GM03348 (cell line): Measurements from ENCODE around the gene FOXJ2.
A peak's percentile ranks its signal among the peaks of the same experiment; 100 is the strongest.
"Not testable (repeated sequence)": the region's sequence is repeated elsewhere in the genome, so short reads cannot be mapped to it uniquely, and the experiment has no call there.

Source experiments
- DNase-seq: peaks from one replicate; pipeline ENCODE4 v3.0.0; 2012; ENCODE audit warnings: low spot score

The FOXJ2 gene

GRCh38 chr12:8065991-8066594 lies 33.6 kb downstream of the FOXJ2 start, which contains the start of gene C3AR1:
TSS of gene C3AR1 (minus strand) at chr12:8066359. CDS start at chr12:8060185, 6,174 bp downstream.
- peak; percentile 58 for DNase-seq

GRCh38 chr12:8069582-8069981 lies 37.1 kb downstream of the FOXJ2 start:
- DNase-seq, result no peak

- not testable (repeated sequence) for DNase-seq
Observed at GRCh38 chr12:8071820-8072219, 39.3 kb downstream of the FOXJ2 start.

DNA sequence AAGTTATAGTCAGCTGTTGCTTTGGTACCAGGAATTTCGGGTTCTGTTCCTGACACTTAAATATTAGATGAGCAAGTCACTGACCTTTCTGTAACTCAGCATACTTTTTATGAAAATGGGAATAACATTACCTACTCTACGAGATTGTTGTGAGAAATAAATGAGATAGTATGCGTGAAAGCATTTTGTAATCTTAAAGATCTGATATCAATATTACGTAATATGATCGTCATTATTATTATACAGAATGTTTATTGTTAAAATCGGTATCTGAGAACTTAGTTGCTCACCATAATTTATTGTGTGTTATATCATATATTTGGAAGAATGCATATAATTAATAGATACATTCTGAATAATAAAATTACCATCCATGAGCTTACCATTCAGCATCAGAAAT lies 43.4 kb downstream of the FOXJ2 start:
- no peak for DNase-seq

DNA sequence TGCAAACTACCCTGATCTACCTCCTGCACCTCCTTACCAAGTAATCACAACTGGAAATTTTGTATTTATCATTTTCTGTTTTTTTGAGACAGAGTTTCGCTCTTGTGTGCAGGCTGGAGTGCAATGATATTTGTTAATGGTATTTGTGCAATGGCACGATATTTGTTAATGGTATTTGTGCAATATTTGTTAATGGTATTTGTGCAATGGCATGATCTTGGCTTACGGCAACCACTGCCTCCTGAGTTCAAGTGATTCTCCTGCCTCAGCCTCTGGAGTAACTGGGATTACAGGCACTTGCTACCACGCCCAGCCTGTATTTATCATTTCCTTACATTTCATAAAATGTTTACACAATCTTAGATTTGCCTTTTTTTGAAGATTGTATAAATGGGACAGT lies 43.9 kb downstream of the FOXJ2 start:
- DNase-seq, result no peak

DNA sequence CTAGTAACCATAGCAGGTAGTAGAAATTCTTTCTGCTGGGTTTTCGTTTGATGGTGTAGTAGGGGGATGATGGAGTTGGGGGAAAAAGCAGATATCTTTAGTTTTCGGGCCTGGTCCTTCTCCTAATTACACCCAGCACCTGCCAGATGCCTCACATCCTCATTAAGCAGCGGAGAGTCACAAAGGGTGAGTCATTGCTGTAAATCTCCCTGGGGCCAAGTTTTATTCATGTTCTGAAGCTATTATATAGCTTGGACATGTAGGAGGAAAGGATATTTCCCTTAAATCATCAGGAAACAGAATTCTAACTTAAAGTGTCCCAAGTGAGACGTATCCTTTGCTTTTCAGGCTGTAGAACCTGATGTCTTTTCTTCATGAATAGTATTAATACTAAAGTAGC lies 44.7 kb downstream of the FOXJ2 start:
- peak; percentile 28 for DNase-seq

GRCh38 chr12:8078398-8078797 lies 45.9 kb downstream of the FOXJ2 start:
- peak; percentile 33 for DNase-seq

GRCh38 chr12:8078916-8079315 lies 46.4 kb downstream of the FOXJ2 start:
- DNase-seq, result no peak

DNA sequence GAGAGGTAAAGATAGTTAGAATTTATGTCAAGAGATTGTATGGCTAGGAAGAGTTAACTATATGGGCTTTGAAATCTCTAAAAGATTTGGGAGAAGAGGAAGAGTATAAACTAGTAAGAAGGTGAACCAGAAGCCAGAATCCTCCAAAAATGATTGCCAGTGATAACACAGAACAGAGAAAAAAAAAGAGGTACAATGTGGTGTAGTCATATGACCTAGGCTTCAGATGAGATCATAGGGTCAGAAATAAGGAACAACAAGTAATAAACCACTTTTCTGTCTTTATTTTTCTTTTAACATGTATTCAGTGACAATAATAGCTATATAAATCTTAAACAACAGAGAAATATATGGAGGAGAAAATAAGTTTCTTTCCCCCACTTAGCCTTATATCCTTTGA lies 47.6 kb downstream of the FOXJ2 start:
- DNase-seq, result no peak

- DNase-seq, result no peak
Observed at GRCh38 chr12:8081251-8081920, 48.9 kb downstream of the FOXJ2 start.

GRCh38 chr12:8082808-8083100 lies 50.2 kb downstream of the FOXJ2 start:
- peak; percentile 11 for DNase-seq

DNA sequence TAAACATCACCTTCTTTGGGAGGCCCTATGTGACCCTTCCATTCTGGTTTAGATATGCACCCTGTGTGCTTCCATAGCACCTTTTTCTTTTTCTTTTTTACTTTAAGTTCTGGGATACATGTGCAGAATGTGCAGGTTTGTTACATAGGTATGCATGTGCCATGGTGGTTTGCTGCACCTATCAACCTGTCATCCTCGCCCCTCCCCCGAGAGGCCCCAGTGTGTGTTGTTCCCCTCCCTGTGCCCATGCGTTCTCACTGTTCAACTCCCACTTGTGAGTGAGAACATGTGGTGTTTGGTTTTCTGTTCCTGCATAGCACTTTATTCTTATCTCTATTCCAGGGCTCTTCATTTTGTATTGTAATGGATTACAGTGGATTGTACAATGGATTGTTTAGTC lies 51.8 kb downstream of the FOXJ2 start:
- not testable (repeated sequence) for DNase-seq

GRCh38 chr12:8087666-8088065 lies 55.1 kb downstream of the FOXJ2 start:
- no peak for DNase-seq

- DNase-seq, result no peak
Observed at GRCh38 chr12:8088574-8088973, 56.1 kb downstream of the FOXJ2 start.

DNA sequence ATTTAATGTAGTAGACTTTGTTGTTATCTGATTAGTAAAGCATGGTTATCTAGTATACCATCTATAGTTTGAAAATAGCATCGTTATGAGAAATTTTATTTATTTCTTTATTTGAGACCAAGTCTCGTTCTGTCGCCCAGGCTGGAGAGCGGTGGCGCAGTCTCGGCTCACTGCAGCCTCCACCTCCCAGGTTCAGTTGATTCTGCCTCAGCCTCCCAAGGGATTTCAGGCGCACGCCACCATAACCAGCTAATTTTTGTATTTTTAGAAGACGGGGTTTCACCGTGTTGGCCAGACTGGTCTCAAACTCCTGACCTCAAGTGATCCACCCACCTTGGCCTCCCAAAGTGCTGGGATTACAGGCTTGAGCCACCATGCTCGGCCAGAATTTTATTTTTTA lies 56.8 kb downstream of the FOXJ2 start:
- DNase-seq, result not testable (repeated sequence)

- DNase-seq, result no peak
Observed at GRCh38 chr12:8089716-8090115, 57.2 kb downstream of the FOXJ2 start.

- DNase-seq, result no peak
Observed at GRCh38 chr12:8093291-8093690, 60.8 kb downstream of the FOXJ2 start.

DNA sequence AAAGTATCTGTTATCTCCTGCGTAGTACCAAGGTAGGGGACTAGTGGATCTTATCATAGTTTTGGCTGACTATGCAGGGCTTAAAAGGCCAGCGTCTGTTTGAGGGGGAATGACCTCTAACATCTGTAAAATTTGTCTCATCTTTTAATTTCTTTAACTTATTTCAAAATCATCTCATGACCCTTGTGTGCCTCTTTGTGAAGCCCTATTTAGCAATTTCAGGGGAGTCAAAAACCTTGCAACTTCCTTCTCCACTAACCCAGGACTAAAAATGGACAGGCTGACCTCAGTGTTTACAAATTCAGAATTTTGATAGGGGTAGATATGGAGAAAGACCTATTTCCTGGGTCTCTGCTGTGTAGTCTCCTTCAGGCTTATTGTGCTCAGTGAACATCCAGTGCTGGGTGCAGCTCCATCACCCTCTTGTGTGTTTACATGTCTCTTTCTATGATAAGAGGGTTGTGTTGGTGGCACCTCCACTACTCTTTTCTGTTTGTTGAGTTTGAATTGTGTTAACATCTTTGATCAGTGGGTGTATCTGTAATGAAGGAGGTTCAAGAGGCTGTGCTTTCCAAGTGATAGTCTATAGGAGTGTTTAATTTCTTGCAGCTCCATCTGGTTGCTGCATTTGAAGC lies 63.9 kb downstream of the FOXJ2 start:
- DNase-seq, result no peak

- DNase-seq, result no peak
Observed at GRCh38 chr12:8099235-8099634, 66.7 kb downstream of the FOXJ2 start.
